Ureter (tissue), 1 donor: ENCODE data around the gene ZNF350. TPM values are rescaled to one million over a fixed set of nuclear protein-coding genes. Genes with fewer than 3 reads are reported as not detected.
"Not testable (repeated sequence)": the region's sequence is repeated elsewhere in the genome, so short reads cannot be mapped to it uniquely, and the experiment has no call there.

Source experiments
- DNase-seq: peaks from one replicate; pipeline ENCODE4 v3.0.0-alpha.2; 2020; ENCODE audit warnings: low spot score
- total RNA-seq: library from RNA; stranded (reverse); gene quantifications from one replicate; pipeline ENCODE4 v1.2.4, GENCODE V29; 2023
- donor health status: DM: yes; HTN: yes; CAD: no.

The ZNF350 gene
- 23.3 TPM for total RNA-seq

DNA sequence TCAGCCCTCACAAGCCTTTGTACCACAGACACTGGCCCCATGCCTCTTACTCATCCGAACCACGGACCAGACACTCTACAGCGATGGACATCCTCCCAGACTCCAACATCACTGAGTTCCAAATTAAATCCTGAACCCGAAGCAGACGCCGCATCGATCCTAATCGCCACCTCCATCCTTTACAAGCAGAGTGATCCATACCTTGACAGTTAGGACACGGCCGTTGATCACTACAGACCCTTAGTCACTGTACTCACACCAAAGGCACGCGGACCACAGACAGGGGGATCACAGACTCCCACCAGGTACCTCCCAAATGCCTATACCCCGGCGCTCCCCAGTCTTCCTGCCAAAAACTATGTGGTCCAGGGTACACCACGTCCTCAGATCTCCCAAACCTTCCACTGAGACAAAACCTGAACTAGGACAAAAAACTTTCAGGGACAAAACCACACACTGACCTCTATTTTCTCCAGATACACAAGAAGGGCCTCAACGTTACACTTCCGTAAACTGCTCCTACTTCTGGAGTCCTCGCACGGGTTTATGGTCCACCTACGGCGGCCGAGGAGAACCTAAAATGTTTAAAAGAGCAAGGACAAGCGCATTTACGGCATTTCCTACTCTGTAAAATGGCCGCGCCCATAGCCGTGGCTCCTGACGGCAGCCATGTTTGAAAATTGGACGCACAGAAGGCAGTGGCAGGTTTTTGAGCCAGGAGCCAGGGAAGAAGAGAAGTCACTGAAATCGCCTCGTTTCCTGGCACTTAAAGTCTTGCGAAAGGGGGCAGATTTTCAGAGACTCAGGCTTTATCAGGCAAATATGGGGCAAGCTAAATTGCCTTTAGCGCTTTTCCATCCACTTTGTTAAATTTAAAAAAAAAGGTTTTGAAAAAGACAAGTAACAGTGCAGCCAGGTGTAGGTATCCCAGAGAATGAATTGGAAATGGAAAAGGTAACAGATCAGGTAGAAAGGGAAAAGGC, at the start of gene ZNF350:
ZNF350 (minus strand) TSS at position 532 of the 983 bp plus-strand sequence. CDS start 12,480 bp downstream, outside the sequence.
- peak; percentile 91 for DNase-seq

GRCh38 chr19:52034051-52034728, 47.5 kb upstream of the ZNF350 start:
- DNase-seq: no peak

GRCh38 chr19:52028780-52029123, 42.1 kb upstream of the ZNF350 start:
- DNase-seq: no peak

DNA sequence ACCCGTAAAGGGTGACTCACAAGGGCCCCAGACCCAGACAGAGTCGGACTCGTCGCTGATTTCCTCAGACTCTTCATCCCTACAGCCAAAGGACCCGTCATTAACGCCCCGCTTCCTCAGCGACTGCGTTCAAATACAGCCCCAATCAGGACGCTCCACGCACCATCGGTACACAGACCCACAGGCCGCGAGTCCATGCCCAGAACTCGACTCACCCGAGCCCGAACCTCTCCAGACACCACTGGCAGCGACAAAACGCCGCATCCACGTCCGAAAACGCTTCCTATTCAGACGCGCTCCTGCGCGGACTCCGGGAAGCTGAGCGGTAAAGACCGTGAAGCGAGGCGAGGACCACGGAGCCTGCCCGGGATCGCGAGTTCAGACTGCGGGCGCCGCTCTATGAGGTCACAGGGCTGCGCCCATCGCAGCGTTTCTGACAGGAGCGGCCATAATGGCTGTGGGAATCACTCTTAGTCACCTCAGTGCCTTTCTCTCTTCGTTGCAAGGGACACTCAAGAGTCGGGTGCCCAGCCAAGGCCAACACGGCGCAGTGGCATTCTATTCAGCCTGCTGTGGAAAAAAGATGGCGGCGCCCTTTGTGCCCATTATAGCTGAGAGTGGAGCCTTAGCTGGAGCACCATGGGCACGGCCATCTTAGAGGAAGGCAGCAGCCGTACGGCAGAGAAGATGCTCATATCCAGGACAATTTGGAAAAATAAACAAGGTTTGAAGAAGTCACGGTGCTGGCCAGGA, 41.6 kb upstream of the ZNF350 start, which contains the start of gene ZNF614:
ZNF614 (minus strand) TSS at position 353 of the 753 bp plus-strand sequence. CDS start 2,634 bp downstream, outside the sequence.
- DNase-seq: peak; percentile 86

DNA sequence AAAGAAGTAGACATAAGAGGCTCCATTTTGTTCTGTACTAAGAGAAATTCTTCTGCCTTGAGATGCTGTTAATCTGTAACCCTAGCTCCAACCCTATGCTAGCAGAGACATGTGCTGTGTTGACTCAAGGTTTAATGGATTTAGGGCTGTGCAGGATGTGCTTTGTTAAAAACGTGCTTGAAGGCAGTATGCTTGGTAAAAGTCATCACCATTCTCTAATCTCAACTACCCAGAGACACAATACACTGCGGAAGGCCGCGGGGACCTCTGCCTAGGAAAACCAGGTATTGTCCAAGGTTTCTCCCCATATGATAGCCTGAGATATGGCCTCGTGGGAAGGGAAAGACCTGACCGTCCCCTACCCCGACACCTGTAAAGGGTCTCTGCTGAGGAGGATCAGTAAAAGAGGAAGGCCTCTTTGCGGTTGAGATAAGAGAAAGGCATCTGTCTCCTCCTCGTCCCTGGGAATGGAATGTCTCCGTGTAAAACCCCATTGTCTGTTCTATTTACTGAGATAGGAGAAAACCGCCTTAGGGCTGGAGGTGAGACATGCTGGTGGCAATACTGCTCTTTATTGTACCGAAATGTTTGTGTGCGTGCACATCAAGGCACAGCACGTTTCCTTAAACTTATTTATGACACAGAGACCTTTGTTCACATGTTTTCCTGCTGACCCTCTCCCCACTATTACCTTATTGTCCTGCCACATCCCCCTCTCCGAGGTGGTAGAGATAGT, 39.8 kb upstream of the ZNF350 start:
- not testable (repeated sequence) for DNase-seq

DNA sequence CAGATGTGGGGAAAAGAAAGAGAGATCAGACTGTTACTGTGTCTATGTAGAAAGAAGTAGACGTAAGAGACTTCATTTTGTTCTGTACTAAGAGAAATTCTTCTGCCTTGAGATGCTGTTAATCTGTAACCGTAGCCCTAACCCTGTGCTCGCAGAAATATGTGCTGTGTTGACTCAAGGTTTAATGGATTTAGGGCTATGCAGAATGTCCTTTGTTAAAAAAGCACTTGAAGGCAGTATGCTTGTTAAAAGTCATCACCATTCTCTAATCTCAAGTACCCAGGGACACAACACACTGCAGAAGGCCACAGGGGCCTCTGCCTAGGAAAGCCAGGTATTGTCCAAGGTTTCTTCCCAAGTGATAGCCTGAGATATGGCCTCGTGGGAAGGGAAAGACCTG, 37.8 kb upstream of the ZNF350 start:
- DNase-seq: not testable (repeated sequence)

DNA sequence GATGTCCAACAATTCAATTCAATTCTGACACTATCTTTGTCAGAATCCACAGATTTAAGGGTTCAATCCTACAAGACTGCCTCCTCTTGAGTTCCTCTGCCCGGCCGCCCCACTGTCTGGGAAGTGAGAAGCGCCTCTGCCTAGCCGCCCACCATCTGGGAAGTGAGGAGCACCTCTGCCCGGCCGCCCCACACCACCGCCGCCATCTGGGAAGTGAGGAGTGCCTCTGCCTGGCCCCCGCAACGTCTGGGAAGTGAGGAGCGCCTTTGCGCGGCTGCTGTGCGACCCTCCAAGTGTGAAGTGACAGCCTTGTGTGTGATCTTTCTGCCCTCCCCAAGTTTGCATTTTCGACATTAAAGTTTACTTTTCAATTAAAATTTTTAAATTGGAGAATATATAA, 35.6 kb upstream of the ZNF350 start:
- no peak for DNase-seq

DNA sequence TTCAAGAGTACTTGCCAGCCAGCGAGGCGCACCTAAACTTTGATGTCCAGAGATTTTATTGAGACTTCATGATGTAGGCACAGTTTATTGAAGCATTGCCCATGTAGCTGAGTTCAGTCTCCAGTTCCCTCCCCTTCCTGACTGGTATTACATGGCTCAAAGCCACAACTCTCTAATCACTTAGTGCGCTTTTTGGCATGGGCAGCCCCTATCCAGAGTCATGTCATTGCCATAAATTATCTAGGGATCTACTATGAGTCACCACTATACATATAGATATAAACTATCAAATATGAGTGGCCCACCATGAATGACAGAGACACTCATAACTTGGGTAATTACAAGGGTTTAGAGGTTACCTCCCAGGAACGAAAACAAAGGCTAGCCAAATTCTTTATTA, 33.9 kb upstream of the ZNF350 start:
- no peak for DNase-seq

DNA sequence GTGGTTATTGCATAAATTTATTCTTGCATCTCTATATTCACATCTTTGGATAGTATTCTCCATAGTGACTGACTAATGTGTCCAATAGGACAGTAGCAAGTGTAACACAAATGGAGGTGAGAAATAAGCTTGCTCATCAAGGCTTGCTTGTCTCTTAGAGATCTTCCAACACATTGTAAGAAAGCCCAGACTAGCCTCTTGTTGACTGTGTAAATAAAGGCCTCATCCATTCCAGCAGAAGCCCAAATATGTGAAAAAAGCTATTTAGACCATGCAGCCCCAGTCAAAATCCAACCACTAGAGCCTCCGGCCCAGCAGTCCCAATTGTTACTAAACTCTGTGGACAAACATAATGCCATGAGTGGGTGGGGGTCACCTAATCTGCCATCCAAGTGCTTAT, 24.0 kb upstream of the ZNF350 start:
- no peak for DNase-seq

- peak; percentile 89 for DNase-seq
These were observed 21.3 kb upstream of the ZNF350 start, which contains the start of gene ZNF615 for GRCh38 chr19:52007806-52008557. TSS of gene ZNF615 (minus strand) at chr19:52008211. CDS start at chr19:52003711, 4,500 bp downstream.

- no peak for DNase-seq
These were observed 20.8 kb upstream of the ZNF350 start for GRCh38 chr19:52007451-52007805.

DNA sequence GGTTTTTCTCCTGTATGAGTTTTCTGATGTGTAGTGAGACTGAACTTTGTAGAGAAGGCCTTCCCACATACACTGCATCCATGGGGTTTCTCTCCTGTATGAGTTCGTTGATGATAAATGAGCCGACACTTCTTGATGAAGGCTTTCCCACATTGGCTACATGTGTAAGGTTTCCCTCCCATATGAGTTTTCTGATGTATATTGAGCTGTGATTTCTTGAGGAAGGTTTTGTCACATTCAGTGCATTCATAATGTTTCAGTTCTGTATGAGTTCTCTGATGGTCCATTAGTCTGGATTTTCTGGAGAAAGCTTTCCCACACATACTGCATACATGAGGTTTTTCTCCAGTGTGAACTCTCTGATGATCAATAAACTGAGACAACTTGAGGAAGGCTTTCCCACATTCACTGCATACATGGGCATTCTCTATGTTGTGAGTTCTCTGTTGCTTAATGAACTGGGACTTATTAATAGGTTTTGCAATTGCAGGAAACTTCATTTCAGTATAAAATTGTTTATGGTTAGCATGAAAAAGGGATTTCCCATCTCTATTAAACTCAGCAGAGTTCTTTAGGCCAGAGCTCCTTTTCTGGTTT, 7.5 kb upstream of the ZNF350 start:
- no peak for DNase-seq

GRCh38 chr19:51993422-51993821, 6.8 kb upstream of the ZNF350 start:
- DNase-seq: no peak

- DNase-seq: no peak
These were observed 3.3 kb downstream of the ZNF350 start for GRCh38 chr19:51983361-51983760.

DNA sequence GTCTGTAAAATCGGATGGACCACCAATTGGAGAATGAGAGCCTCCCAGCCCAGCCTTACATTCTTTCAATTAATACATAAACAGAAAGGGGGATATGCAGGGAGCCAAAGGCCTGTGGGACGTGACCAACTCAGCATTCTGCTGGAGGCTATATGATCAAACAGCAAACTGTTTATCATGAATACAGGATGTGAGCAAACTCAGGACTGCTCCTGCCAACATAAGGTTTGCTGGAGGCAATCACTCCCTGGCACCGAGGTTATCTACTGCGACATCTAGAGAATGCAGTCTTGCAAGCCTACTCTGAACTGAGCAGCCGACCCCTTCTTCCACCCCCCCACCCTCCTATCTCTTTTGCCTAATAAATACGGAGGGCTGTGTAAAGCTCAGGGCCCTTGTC, 5.7 kb downstream of the ZNF350 start:
- DNase-seq: not testable (repeated sequence)

DNA sequence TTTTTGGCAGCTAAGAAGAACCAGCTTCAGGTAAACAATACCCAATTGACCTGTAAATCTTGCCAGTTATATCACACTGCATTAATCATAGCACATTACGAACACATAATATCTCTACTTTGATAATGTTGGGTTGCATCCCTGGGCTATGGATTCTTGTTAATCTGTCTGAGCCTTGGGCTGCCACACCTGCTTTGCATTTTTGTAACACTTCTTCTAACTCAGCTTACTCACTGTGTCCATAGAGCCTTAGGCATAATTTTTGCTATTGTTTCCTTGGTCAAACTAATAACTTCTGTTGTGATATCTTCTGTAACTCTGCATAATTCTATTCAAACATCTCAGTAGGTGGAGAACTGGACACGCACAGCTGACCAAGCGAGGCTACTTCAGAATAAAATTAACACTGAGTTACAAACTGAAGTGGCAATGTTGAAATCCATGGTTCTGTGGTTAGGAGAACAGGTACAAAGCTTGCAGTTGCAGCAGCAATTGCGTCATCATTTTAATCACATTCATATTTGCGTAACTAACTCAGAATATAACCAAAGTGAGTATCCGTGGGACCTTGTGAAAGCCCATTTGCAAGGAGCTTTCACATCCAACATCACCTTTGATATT, 6.4 kb downstream of the ZNF350 start:
- DNase-seq: no peak

DNA sequence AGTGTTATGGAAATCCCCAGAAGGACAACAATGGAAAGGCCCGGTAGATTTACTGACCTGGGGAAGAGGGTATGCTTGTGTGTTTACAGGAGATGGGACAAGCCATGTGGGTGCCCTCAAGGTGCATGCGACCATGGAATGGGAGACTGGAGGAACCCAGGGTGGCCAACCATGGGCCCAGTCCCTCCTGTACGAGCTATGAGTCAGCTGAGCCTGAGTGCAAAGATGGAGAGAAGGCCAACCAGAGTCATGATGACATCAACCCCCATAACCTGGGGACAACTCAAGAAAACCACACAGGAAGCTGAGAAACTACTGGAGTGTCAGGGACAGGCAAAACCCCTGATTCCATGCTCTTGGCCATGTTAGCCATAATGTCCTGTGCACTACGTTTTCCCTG, 7.8 kb downstream of the ZNF350 start:
- DNase-seq: no peak

DNA sequence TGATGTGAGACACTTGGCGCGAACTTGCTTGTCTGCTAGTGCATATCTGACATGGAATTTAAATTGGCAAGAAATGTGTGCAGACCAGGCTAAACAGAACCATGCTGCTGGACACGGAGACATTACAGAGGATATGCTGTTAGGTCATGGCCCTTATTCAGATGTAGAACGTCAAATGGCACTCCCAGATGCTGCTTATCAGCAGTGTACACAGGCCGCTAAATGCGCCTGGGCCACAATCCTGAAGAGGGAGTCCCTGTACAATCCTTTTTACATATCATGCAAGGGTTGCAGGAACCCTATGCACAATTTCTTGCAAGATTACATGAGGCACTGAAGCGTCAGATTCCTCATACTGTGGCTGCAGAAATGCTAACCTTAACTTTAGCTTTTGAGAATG, 9.3 kb downstream of the ZNF350 start:
- DNase-seq: no peak

- DNase-seq: no peak
These were observed 9.8 kb downstream of the ZNF350 start for GRCh38 chr19:51976852-51977251.

GRCh38 chr19:51975787-51976186, 10.9 kb downstream of the ZNF350 start:
- not testable (repeated sequence) for DNase-seq
